Ramos (cell line): ENCODE data around the gene SFMBT1.

ENCODE experiments used
- in situ Hi-C: fragments of 300-500 bp; cut with MboI; formaldehyde crosslinking; loops from one replicate; pipeline ENCODE4 v1.14.3; 2022; ENCODE audit warnings: low sequenced_read_pairs; ENCODE audit not compliant: unreplicated experiment

Gene SFMBT1

GRCh38 chr3:52871761-52872160, 174.1 kb downstream of the SFMBT1 start:
- in situ Hi-C loops, result no loop called here

- in situ Hi-C loops, result no loop called here
These were observed 175.4 kb downstream of the SFMBT1 start for GRCh38 chr3:52870471-52870870.

GRCh38 chr3:52866427-52866826, 179.4 kb downstream of the SFMBT1 start:
- in situ Hi-C loops, result no loop called here

- in situ Hi-C loops, result no loop called here
These were observed 179.9 kb downstream of the SFMBT1 start for GRCh38 chr3:52865994-52866393.

- in situ Hi-C loops, result no loop called here
These were observed 185.5 kb downstream of the SFMBT1 start for GRCh38 chr3:52860424-52860768.

GRCh38 chr3:52859686-52860423, 186.0 kb downstream of the SFMBT1 start:
- in situ Hi-C loops, result no loop called here

GRCh38 chr3:52857864-52858263, 188.0 kb downstream of the SFMBT1 start:
- in situ Hi-C loops, result no loop called here

GRCh38 chr3:52857133-52857532, 188.7 kb downstream of the SFMBT1 start:
- in situ Hi-C loops, result no loop called here

GRCh38 chr3:52856666-52857065, 189.2 kb downstream of the SFMBT1 start:
- in situ Hi-C loops, result no loop called here

GRCh38 chr3:52854013-52854412, 191.9 kb downstream of the SFMBT1 start:
- in situ Hi-C loops, result no loop called here
